Astrocyte of the cerebellum (primary cell): ENCODE results near the gene OBP2A.
"Not testable (repeated sequence)": the region's sequence is repeated elsewhere in the genome, so short reads cannot be mapped to it uniquely, and the experiment has no call there.

ENCODE experiments used
- DNase-seq: peaks from one replicate; pipeline ENCODE4 v3.0.0-alpha.2; 2011; ENCODE audit warnings: low read depth
- H3K4me3 ChIP-seq: 2 replicates; pipeline ENCODE4 v1.5.1; 2011; ENCODE audit warnings: mild to moderate bottlenecking, low read depth, low read length, moderate library complexity
- in situ Hi-C: cut with HindIII; loops from 2 replicates; pipeline ENCODE4 v1.10.0; 2017; ENCODE audit warnings: low sequenced_read_pairs
- TF ChIP-seq, protein P1 (sequence below): IDR thresholded peaks from 2 replicates; pipeline ENCODE4 v1.5.1; 2012; ENCODE audit warnings: low read length, low read depth, moderate library complexity, mild to moderate bottlenecking; ENCODE audit errors: missing control alignments

Gene OBP2A, protein sequence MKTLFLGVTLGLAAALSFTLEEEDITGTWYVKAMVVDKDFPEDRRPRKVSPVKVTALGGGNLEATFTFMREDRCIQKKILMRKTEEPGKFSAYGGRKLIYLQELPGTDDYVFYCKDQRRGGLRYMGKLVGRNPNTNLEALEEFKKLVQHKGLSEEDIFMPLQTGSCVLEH

DNA sequence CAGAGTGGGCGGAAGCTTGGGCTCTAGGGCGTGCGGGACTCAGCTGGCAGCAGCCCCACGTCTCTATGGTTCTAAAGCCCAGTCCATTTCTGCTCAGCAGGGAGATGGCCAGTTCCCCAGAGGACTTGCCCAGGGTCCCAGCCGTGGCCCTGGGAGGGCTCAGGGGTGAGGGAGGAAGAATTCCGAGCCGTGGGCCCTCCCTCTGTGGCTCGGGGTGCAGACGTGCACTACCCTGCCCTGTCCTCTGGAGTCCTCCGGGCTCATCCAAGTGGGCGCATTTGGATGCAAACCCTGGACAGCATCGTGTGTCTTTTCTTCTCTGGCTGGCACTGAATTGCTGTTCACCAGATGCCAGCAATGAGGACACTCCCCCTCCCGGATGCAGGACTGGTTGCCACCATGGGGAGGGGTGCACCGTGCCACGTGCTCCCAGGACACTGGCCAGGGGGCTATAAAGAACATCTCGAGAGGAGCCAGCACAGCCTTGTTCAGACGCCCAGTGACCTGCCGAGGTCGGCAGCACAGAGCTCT, at the start of gene OBP2A:
Gene OBP2A, plus strand, starts transcription at position 481 of the 531 bp plus-strand sequence. CDS start 55 bp downstream, outside the sequence.
- in situ Hi-C loops, DNase-seq, H3K4me3 ChIP-seq: not testable (repeated sequence)

DNA sequence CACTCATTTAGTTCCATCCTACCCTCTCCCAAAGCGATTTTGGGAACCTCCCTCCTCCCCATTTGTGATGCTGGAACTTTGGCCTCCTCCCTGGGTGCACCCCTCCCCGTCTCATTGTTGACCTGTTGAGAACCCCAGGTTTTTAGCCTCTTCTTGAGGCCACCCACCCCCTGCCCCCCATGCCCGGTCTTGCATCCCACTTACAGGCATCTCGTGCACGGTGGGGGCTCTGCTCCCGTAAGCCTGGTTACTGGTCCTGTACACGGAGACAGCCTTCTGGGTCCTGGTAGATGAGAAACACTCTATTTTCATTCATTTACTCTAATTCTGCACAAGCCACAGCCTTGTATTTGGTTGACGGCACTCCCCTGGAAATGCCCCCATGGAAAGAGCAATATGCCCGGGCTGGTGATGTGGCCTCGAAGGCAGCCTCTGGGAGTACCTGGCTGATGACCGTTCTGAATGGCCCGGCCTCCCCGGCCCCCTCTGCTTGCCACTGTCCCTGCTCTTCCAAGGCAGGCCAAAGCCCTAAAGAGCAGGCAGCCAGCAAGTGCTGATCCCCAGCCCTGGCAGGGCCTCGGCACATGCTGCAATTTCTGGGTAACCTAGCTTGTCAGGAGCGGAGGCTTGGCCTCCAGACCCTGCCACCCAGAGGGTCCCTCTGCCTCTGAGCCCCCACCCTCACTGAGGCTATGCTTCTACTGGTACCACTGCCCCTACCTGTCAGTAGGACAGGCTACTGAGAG, 47.4 kb upstream of the OBP2A start:
- H3K4me3 ChIP-seq: no peak overlapping the region
- TF ChIP-seq, protein P1, sequence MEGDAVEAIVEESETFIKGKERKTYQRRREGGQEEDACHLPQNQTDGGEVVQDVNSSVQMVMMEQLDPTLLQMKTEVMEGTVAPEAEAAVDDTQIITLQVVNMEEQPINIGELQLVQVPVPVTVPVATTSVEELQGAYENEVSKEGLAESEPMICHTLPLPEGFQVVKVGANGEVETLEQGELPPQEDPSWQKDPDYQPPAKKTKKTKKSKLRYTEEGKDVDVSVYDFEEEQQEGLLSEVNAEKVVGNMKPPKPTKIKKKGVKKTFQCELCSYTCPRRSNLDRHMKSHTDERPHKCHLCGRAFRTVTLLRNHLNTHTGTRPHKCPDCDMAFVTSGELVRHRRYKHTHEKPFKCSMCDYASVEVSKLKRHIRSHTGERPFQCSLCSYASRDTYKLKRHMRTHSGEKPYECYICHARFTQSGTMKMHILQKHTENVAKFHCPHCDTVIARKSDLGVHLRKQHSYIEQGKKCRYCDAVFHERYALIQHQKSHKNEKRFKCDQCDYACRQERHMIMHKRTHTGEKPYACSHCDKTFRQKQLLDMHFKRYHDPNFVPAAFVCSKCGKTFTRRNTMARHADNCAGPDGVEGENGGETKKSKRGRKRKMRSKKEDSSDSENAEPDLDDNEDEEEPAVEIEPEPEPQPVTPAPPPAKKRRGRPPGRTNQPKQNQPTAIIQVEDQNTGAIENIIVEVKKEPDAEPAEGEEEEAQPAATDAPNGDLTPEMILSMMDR: no peak
- in situ Hi-C loops: no loop called here
- DNase-seq: no peak

DNA sequence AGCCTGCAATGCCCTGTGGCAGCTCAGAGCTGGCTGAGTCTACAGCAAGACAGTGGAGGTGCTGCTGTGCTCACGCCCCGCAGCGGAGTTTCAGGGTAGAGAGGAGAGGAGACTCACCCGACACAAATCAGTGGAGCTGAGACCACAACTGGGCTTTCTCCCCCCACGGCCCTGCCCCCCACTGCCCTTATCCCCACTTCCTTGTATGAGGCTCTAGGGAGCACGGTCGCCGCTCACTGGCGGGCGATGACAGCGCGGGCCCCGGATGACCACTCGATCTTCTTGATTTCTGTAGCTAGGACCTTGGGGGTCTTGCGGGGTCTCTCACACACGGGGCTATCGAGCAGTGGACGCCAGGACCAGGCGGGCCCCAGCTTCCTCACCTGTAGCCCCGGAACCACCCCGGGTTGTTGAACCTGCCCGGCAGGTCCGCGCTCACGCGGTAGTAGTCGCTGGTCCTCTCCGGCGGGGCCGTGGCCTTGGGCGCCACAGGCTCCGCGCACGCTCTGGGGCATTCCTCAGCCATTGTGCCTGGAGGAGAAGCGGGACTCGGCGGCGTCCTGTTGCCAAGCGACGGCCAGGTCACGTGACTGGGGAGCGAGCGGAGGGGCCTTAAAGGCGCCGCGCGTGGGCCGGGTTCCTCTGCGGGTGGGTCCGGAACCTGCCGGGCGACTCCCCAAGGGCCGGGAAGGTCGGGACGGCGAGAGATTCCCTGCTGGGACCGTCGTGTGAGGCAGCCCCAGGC, 46.4 kb upstream of the OBP2A start:
- in situ Hi-C loops: loop anchor here (10.0 kb wide), 1 partner anchor 215 kb away; no protein-coding TSS in a partner anchor
- peak overlapping the region; percentile 87 for H3K4me3 ChIP-seq
- TF ChIP-seq, protein P1: no peak
- DNase-seq: peak; percentile 62

DNA sequence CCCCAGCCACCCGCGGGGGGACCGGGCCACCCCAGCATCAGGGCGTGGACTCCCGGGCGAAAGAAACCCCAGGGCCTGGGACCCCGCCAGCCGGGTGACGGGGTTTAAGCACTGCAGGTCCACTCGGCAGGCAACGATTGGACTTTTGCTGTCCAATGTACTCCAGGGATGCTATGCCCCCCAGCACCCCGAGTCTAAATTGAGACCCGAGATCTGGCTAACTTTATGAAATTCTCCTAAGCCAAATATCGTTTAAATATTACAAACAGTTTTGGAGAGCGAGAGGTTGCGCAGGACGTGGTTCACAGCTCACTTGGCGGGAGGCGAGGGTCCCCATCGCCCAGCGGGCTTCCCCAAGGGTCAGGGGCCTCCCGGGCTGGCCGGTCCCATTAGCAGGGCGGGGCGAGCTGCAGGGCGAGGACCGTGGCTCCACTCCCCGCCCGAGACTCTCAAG, 45.8 kb upstream of the OBP2A start:
- in situ Hi-C loops: loop anchor here (10.0 kb wide), 1 partner anchor 215 kb away; no protein-coding TSS in a partner anchor
- H3K4me3 ChIP-seq: peak overlapping the region; percentile 87
- no peak for DNase-seq
- TF ChIP-seq, protein P1: no peak

DNA sequence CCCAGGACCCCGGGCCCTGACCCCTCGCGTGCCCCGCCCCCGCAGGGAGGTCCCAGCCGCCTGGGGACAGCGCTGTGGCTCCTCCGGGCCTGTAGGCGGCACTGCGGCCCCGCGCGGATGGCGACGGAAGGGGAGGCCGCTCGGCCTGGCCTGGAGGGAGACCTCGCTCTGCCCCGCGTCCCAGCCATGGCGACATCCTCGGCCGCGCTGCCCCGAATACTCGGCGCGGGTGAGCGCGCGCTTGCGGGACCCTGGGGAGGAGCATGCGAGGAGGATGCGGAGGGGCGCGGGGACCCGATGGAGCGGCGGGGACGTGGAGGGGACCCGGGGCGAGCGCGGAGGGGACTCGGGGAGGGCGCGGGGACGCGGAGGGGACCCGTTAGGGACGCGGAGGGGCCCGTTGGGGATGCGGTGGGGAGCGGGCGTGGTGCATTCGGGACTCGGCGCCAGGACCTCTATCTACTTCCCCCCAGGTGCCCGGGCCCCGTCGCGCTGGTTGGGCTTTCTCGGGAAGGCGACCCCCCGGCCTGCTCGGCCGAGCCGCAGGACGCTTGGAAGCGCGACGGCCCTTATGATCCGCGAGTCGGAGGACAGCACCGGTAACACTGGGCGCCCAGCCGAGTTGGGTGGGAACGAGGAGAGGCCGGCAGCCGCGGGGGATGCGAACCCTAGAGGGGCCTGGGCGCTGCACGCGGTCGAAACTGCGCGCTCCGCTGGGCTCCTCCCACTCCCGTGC, 45.2 kb upstream of the OBP2A start, which contains the start of gene MRPS2:
Gene MRPS2, plus strand, starts transcription at position 158 of the 736 bp plus-strand sequence. Its CDS starts 29 bp downstream, at position 187.
- TF ChIP-seq, protein P1: peak; percentile 87
- peak; percentile 53 for DNase-seq
- peak within 1 kb of the TSS; percentile 87 for H3K4me3 ChIP-seq
- in situ Hi-C loops: loop anchor here (10.0 kb wide), 1 partner anchor 214 kb away; no protein-coding TSS in a partner anchor

DNA sequence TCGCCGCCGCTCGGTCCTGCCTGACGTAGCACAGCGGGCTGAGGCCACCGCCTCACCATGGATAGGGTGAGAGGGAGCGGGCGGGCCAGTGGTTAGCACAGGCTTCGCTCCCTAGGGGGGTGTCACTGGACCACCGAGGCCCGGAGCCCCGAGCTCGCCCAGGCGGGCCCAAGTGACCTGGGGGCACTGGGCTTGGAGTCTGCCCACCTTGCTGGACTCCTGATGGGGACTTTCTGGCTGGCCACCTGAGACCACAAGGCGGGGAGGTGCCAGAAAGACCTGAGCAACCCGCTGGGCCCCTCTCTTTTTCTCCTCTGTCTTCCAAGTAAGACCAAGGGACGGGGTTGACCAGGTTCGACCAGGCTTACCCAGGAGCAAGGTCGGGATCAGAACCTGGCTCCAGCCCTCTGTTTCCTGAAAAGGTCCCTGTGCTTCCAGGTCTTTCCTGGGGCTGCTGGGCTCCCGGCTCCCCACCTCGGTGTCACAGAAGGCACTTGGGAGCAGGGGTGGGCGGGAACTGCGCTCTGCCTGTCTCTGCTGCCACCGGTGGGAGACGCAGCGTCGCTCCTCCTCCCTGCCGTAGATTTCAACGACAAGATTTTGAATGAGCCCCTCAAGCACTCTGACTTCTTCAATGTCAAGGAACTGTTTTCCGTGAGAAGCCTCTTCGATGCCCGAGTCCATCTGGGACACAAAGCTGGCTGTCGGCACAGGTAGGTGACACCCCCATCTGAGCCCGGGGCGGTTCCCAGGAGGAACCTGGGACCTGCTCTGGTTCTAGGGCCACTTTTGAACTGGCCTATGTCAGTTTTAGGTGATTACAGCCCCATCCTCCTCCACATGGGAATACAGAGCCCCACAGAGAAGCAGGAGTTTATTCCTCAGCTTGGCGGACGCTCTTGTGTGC, 44.4 kb upstream of the OBP2A start:
- no peak for DNase-seq
- H3K4me3 ChIP-seq: peak overlapping the region; percentile 87
- in situ Hi-C loops: loop anchor here (10.0 kb wide), 1 partner anchor 213 kb away; no protein-coding TSS in a partner anchor
- TF ChIP-seq, protein P1: no peak
